ENCODE data around the gene EML4. TPM values are rescaled to one million over a fixed set of nuclear protein-coding genes. Genes with fewer than 3 reads are reported as not detected.

The EML4 gene
- total RNA-seq, 1 experiment from 2014 or later: 107 TPM

- intact Hi-C loops (cut with micrococcal nuclease; ENCODE audit: unreplicated experiment): no loop called here
- ChIA-PET POLR2A (no interaction called here), CTCF (no interaction called here)
- ATAC-seq (no peak), DNase-seq (ENCODE audit: low read depth, low spot score) (no peak)
- TF ChIP-seq CTCF (IDR thresholded peaks at IDR 0.05): no peak
- no peak for TF ChIP-seq REST (IDR thresholded peaks at IDR 0.05; ENCODE audit: insufficient read depth in 1 of 2, low read depth in 2 of 2, low read length in 1 of 2)
- no peak for TF ChIP-seq SIN3A (IDR thresholded peaks at IDR 0.05; ENCODE audit: borderline replicate concordance, insufficient read depth, low read depth, low read length)
- TF ChIP-seq TCF7L2 (IDR thresholded peaks at IDR 0.05; ENCODE audit: low read depth, low read length): no peak
- no peak for TF ChIP-seq POLR2AphosphoS5 (IDR thresholded peaks at IDR 0.05; ENCODE audit: low read depth, low read length)
- no peaks in the 10 kb centered on the region for H3K9me3 ChIP-seq (ENCODE audit: control insufficient read depth, insufficient read depth, low read depth, low read length)
- no peak overlapping the region for H3K27ac ChIP-seq (ENCODE audit: low read length)
- BruUV-seq (replicated peaks): no TSS peak
- in situ Hi-C loops (cut with HindIII; ENCODE audit: low pct_unique_long_range_greater_than_20kb, low sequenced_read_pairs): no loop called here
- H3K4me3 ChIP-seq (ENCODE audit: low read depth in 2 of 2, low read length in 2 of 2): no peak overlapping the region
- H3K4me1 ChIP-seq (ENCODE audit: control insufficient read depth, insufficient read depth, low read length): peaks cover 39% of the 10 kb centered on the region
- H3K36me3 ChIP-seq (ENCODE audit: control insufficient read depth, insufficient read depth, low read length): no peaks in the 10 kb centered on the region
- H3K27me3 ChIP-seq (ENCODE audit: control insufficient read depth, insufficient read depth, low read length): no peaks in the 10 kb centered on the region
These were observed 49.6 kb downstream of the EML4 start for GRCh38 chr2:42218712-42219111.

GRCh38 chr2:42219160-42219559 is 50.0 kb downstream of the EML4 start:
- TF ChIP-seq POLR2AphosphoS5 (IDR thresholded peaks at IDR 0.05; ENCODE audit: low read depth, low read length) (no peak), CTCF (IDR thresholded peaks at IDR 0.05) (no peak), REST (IDR thresholded peaks at IDR 0.05; ENCODE audit: insufficient read depth in 1 of 2, low read depth in 2 of 2, low read length in 1 of 2) (no peak), SIN3A (IDR thresholded peaks at IDR 0.05; ENCODE audit: borderline replicate concordance, insufficient read depth, low read depth, low read length) (no peak), TCF7L2 (IDR thresholded peaks at IDR 0.05; ENCODE audit: low read depth, low read length) (no peak)
- intact Hi-C loops (cut with micrococcal nuclease; ENCODE audit: unreplicated experiment): no loop called here
- Histone ChIP-seq H3K27ac (ENCODE audit: low read length) (no peak overlapping the region), H3K36me3 (ENCODE audit: control insufficient read depth, insufficient read depth, low read length) (no peaks in the 10 kb centered on the region), H3K4me3 (ENCODE audit: low read depth in 2 of 2, low read length in 2 of 2) (no peak overlapping the region), H3K27me3 (ENCODE audit: control insufficient read depth, insufficient read depth, low read length) (no peaks in the 10 kb centered on the region), H3K4me1 (ENCODE audit: control insufficient read depth, insufficient read depth, low read length) (peaks cover 43% of the 10 kb centered on the region), H3K9me3 (ENCODE audit: control insufficient read depth, insufficient read depth, low read depth, low read length) (no peaks in the 10 kb centered on the region)
- ChIA-PET POLR2A (no interaction called here), CTCF (no interaction called here)
- DNase-seq (ENCODE audit: low read depth, low spot score) (no peak), ATAC-seq (peak; percentile 64; the same call in 1 of the 2 replicates)
- no TSS peak for BruUV-seq (replicated peaks)
- in situ Hi-C loops (cut with HindIII; ENCODE audit: low pct_unique_long_range_greater_than_20kb, low sequenced_read_pairs): no loop called here

All from Panc1 (cell line).